Thoracic aorta (tissue), 2 donors: ENCODE data around the gene MCM6. TPM values are rescaled to one million over a fixed set of nuclear protein-coding genes. Genes with fewer than 3 reads are reported as not detected.
"Not testable (repeated sequence)": the region's sequence is repeated elsewhere in the genome, so short reads cannot be mapped to it uniquely, and the experiment has no call there.

Source experiments
- ATAC-seq: fragments of 150-250 bp; one replicate; pipeline ENCODE4 v1.8.0; 2017; ENCODE audit warnings: low read depth; ENCODE audit not compliant: insufficient number of reproducible peaks, low FRiP score
- DNase-seq: peaks from one replicate; pipeline ENCODE4 v3.0.0-alpha.2; 2020; ENCODE audit warnings: low spot score
- H3K27ac ChIP-seq, 2 donors: fragments of 200-600 bp; sonication (generic); 1 replicate in 1 of 2; 2 replicates in 1 of 2; pipeline ENCODE4 v1.5.1; 2016; ENCODE audit warnings: mild to moderate bottlenecking in 2 of 2, moderate library complexity in 2 of 2
- H3K27me3 ChIP-seq: fragments of 200-600 bp; sonication (generic); replicated peaks from 2 replicates; pipeline ENCODE4 v1.6.0; 2016; ENCODE audit warnings: mild to moderate bottlenecking; ENCODE audit not compliant: insufficient read depth
- H3K36me3 ChIP-seq: fragments of 200-600 bp; sonication (generic); one replicate; pipeline ENCODE4 v1.5.1; 2016
- H3K4me1 ChIP-seq, 2 donors: fragments of 200-600 bp; sonication (generic); 1 replicate in 1 of 2; 2 replicates in 1 of 2; pipeline versions ENCODE4 v1.5.1 to v1.6.0; 2016; ENCODE audit warnings: low read depth in 2 of 2, mild to moderate bottlenecking in 1 of 2; ENCODE audit not compliant: control insufficient read depth in 1 of 2
- H3K4me3 ChIP-seq: fragments of 200-600 bp; sonication (generic); 2 replicates; pipeline ENCODE4 v1.5.1; 2016; ENCODE audit warnings: mild to moderate bottlenecking
- H3K9me3 ChIP-seq: fragments of 200-600 bp; sonication (generic); 2 replicates; pipeline ENCODE4 v1.5.1; 2016
- CTCF ChIP-seq: fragments of 200-600 bp; sonication (generic); IDR thresholded peaks from one replicate; pipeline ENCODE4 v1.5.1; 2019; ENCODE audit warnings: antibody characterized with exemption
- total RNA-seq, 2 donors: library from RNA; depleted of rRNA; stranded (reverse); fragments of >200 nt; gene quantifications; one replicate each; pipeline versions ENCODE4 v1.1.0 to v1.2.3, GENCODE V29; 2016

The MCM6 gene
- total RNA-seq, 2 donors from 2014 or later: 8.7 to 16.9 TPM

DNA sequence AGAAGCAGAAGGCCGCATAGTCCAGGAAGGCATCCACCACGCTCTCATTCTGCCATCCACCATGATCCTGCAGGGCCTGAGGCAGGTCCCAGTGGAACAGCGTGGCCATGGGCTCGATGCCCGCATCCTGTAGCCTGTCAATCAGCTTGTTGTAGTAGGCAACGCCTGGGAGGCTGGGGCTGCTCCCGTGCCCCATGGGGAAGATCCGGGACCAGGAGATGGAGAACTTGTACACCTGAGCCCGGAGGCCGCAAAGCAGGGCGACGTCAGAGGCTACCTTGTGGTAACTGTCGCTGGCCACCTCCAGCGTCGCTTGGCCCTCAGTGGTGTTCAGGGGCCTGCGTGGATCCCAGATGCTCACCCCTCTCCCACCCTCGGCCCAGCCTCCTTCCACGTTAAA is 58.8 kb downstream of the MCM6 start:
- no peaks in the 10 kb centered on the region for H3K4me1 ChIP-seq
- H3K9me3 ChIP-seq: no peaks in the 10 kb centered on the region
- TF ChIP-seq CTCF: no peak
- DNase-seq (no peak), ATAC-seq (no peak)
- H3K27me3 ChIP-seq: no peaks in the 10 kb centered on the region
- no peak overlapping the region for H3K4me3 ChIP-seq
- H3K27ac ChIP-seq: no peak overlapping the region
- H3K36me3 ChIP-seq: no peaks in the 10 kb centered on the region

DNA sequence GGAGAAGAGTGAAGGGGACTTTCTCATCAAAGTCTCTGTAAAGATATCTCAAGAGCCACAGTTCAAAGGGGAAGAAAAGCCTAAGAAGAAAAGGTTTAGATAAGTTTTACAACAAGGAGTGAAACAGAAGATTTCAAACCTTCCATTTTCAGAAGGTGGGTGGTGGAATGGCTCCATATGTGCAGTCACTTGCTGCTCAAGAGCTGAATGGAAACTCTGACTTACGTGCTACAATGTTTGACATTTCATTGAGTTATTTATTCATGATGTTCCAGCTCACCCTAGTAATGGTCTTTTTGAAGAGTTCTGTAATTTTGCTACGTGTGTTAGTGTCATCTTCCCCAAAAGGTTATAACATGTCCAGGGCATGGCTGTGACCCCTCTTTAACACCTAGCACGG is 61.0 kb downstream of the MCM6 start:
- DNase-seq (no peak), ATAC-seq (no peak)
- Histone ChIP-seq H3K9me3 (no peaks in the 10 kb centered on the region), H3K27ac (no peak overlapping the region), H3K4me3 (no peak overlapping the region), H3K4me1 (no peaks in the 10 kb centered on the region), H3K36me3 (no peaks in the 10 kb centered on the region), H3K27me3 (no peaks in the 10 kb centered on the region)
- no peak for TF ChIP-seq CTCF

DNA sequence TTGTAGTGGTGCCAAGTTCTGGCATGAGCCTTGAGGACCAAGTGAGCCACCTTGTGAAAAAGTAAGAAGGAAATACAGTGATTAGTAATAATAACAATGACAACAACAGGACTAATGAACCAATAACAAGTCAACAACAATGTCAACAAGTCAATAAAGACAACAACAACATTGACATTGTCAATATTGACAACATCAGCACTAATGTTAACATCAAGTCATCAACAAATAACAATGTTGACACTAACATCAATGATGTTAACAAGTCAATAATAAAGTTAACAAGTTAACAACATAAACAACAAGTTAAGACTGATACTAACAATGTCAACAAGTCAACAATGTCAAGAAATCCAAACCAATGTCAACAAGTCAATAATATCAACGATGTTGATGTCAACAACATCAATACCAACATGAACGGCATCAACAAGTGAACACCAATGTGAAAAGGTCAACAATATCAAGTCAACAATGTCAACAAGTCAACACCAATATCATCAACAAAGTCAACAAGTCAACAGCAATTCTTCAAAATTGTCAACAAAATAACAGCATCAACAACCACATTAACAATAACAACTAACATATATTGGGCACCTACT is 63.2 kb downstream of the MCM6 start:
- Histone ChIP-seq H3K9me3 (no peaks in the 10 kb centered on the region), H3K36me3 (no peaks in the 10 kb centered on the region), H3K27me3 (no peaks in the 10 kb centered on the region), H3K4me1 (no peaks in the 10 kb centered on the region), H3K4me3 (no peak overlapping the region), H3K27ac (no peak overlapping the region)
- ATAC-seq (no peak), DNase-seq (no peak)
- TF ChIP-seq CTCF: no peak

- not testable (repeated sequence) for DNase-seq, H3K9me3 ChIP-seq, ATAC-seq, H3K36me3 ChIP-seq, H3K27ac ChIP-seq, H3K4me3 ChIP-seq, H3K4me1 ChIP-seq, H3K27me3 ChIP-seq
Measured at GRCh38 chr2:135807874-135808273, 68.4 kb downstream of the MCM6 start.

GRCh38 chr2:135803278-135803677 is 73.0 kb downstream of the MCM6 start:
- ATAC-seq (no peak), DNase-seq (no peak)
- H3K27me3 ChIP-seq: no peaks in the 10 kb centered on the region
- no peak overlapping the region for H3K27ac ChIP-seq
- no peak for TF ChIP-seq CTCF
- no peak overlapping the region for H3K4me3 ChIP-seq
- H3K36me3 ChIP-seq: no peaks in the 10 kb centered on the region
- no peaks in the 10 kb centered on the region for H3K9me3 ChIP-seq
- H3K4me1 ChIP-seq: no peaks in the 10 kb centered on the region

DNA sequence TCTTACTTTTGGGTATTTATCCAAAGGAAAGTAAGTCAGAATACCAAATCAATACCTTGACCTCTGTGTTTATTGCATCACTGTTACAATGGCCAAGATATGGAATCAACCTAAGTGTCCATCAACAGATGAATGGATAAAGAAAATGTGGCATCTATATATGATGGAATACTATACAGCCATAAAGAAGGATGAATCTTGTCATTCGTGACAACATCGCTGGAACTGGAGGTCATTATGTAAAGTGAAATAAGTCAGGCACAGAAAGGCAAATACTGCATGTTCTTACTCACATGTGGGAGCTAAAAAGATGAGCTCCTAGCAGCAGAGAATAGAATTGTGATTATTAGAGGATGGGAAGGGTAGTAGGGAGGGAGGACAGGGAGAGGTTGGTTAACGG is 73.9 kb downstream of the MCM6 start:
- Histone ChIP-seq H3K4me3 (no peak overlapping the region), H3K9me3 (no peaks in the 10 kb centered on the region), H3K36me3 (no peaks in the 10 kb centered on the region), H3K4me1 (no peaks in the 10 kb centered on the region), H3K27me3 (no peaks in the 10 kb centered on the region), H3K27ac (no peak overlapping the region)
- ATAC-seq (no peak), DNase-seq (no peak)
- no peak for TF ChIP-seq CTCF
